Liver (tissue), 9 donors: ENCODE results near the gene RHBDF2. TPM values are rescaled to one million over a fixed set of nuclear protein-coding genes. Genes with fewer than 3 reads are reported as not detected.
A peak's percentile ranks its signal among the peaks of the same experiment; 100 is the strongest.

Experiments used
- DNase-seq: peaks from one replicate; pipeline ENCODE4 v3.0.0-alpha.2; 2017; ENCODE audit warnings: low spot score
- H3K27ac ChIP-seq, 2 donors: one replicate each; pipeline ENCODE4 v1.7.0; 2013; ENCODE audit warnings: inconsistent platforms in 2 of 2, low read length in 2 of 2, control low read depth in 1 of 2, low read depth in 1 of 2, mild to moderate bottlenecking in 1 of 2
- H3K27me3 ChIP-seq, 4 donors: one replicate each; pipeline versions ENCODE4 v1.6.1 to v1.7.0; 2013; ENCODE audit warnings: low read length in 3 of 4, inconsistent platforms in 1 of 4, mild to moderate bottlenecking in 1 of 4, moderate library complexity in 1 of 4; ENCODE audit not compliant: control insufficient read depth in 4 of 4, insufficient read depth in 4 of 4
- H3K36me3 ChIP-seq, 4 donors: one replicate each; pipeline versions ENCODE4 v1.6.1 to v1.7.0; 2013; ENCODE audit warnings: low read length in 3 of 4, mild to moderate bottlenecking in 3 of 4, low read depth in 1 of 4, moderate library complexity in 1 of 4; ENCODE audit not compliant: control insufficient read depth in 4 of 4, insufficient read depth in 3 of 4
- H3K4me1 ChIP-seq, 4 donors: one replicate each; pipeline versions ENCODE4 v1.6.1 to v1.7.0; 2013; ENCODE audit warnings: low read length in 3 of 4, mild to moderate bottlenecking in 3 of 4, moderate library complexity in 1 of 4; ENCODE audit not compliant: control insufficient read depth in 4 of 4, insufficient read depth in 4 of 4
- H3K4me3 ChIP-seq, 3 donors: one replicate each; pipeline versions ENCODE4 v1.6.1 to v1.7.0; 2013; ENCODE audit warnings: low read length in 3 of 3, control low read depth in 1 of 3, low read depth in 1 of 3, mild to moderate bottlenecking in 1 of 3
- H3K9ac ChIP-seq, 2 donors: one replicate each; pipeline ENCODE4 v1.7.0; 2013; ENCODE audit warnings: low read length in 2 of 2, mild to moderate bottlenecking in 2 of 2, moderate library complexity in 2 of 2, control low read depth in 1 of 2, low read depth in 1 of 2
- H3K9me3 ChIP-seq, 4 donors: one replicate each; pipeline versions ENCODE4 v1.6.1 to v1.7.0; 2013; ENCODE audit warnings: low read length in 3 of 4; ENCODE audit not compliant: control insufficient read depth in 4 of 4
- EGR1 ChIP-seq, 2 donors: IDR thresholded peaks; 2 replicates each; pipeline ENCODE4 v1.6.1; 2016 to 2018; ENCODE audit warnings: antibody characterized with exemption in 2 of 2, low read depth in 2 of 2
- FOXA1 ChIP-seq: IDR thresholded peaks from 2 replicates; pipeline ENCODE4 v1.6.1; 2016; ENCODE audit warnings: antibody characterized with exemption
- FOXA2 ChIP-seq: IDR thresholded peaks from 2 replicates; pipeline ENCODE4 v1.6.1; 2016; ENCODE audit warnings: antibody characterized with exemption
- HNF4G ChIP-seq: IDR thresholded peaks from 2 replicates; pipeline ENCODE4 v1.6.1; 2016; ENCODE audit warnings: antibody characterized with exemption
- NR2F2 ChIP-seq: IDR thresholded peaks from 2 replicates; pipeline ENCODE4 v1.6.1; 2016; ENCODE audit warnings: antibody characterized with exemption
- RAD21 ChIP-seq, 2 donors: IDR thresholded peaks; 2 replicates each; pipeline ENCODE4 v1.6.1; 2016; ENCODE audit warnings: antibody characterized with exemption in 2 of 2, mild to moderate bottlenecking in 2 of 2
- RXRA ChIP-seq, 2 donors: IDR thresholded peaks; 2 replicates each; pipeline ENCODE4 v1.6.1; 2017 to 2018; ENCODE audit warnings: antibody characterized with exemption in 2 of 2, mild to moderate bottlenecking in 1 of 2
- YY1 ChIP-seq: IDR thresholded peaks from 2 replicates; pipeline ENCODE4 v1.6.1; 2016; ENCODE audit warnings: antibody characterized with exemption, mild to moderate bottlenecking
- WGBS: extraction: QIAGEN DNeasy Blood & Tissue Kit; methylation state at CpG from one replicate; pipeline ENCODE4 v1.1.7; 2013; 5-methylcytosine and 5-hydroxymethylcytosine counted together
- polyA plus RNA-seq, 2 donors: library from polyadenylated mRNA; stranded (reverse) in 1 of 2; unstranded in 1 of 2; fragments of 200-250 nt in 1 of 2; fragments of >200 nt in 1 of 2; fragmentation: Nextera tagmentation in 1 of 2; extraction: Ambion mirVana in 1 of 2; gene quantifications; one replicate each; pipeline versions ENCODE4 v1.2.1 to v1.2.3, GENCODE V29; 2013 to 2015
- total RNA-seq, 2 donors: library from RNA; depleted of rRNA; stranded (reverse); fragments of >200 nt; gene quantifications; one replicate each; pipeline ENCODE4 v1.2.3, GENCODE V29; 2014
- TF ChIP-seq, protein P1 (sequence below): IDR thresholded peaks from 2 replicates; pipeline ENCODE4 v1.6.1; 2016; ENCODE audit warnings: antibody characterized with exemption, mild to moderate bottlenecking
- TF ChIP-seq, protein P2 (sequence below): fragments of 150-350 bp; IDR thresholded peaks from 2 replicates; pipeline ENCODE4 v1.5.1; 2017; ENCODE audit warnings: improper control_type of control experiment, low read depth, low read length; ENCODE audit not compliant: missing input control
- TF ChIP-seq, protein P3 (sequence below): IDR thresholded peaks from 2 replicates; pipeline ENCODE4 v1.6.1; 2016; ENCODE audit warnings: antibody characterized with exemption
- donor health status: healthy.
- donor health status: healthy.
- donor health status: healthy.
- donor health status: healthy.
- donor health status: healthy.

The RHBDF2 gene
- total and polyA plus RNA-seq, 4 donors, result 2.9 to 6.7 (median 4.6) TPM

GRCh38 chr17:76492123-76492988 lies 8.9 kb downstream of the RHBDF2 start:
- peak overlapping the region; percentile 65 to 78 for H3K27ac ChIP-seq

More at GRCh38 chr17:76492123-76492988, 8.9 kb downstream of the RHBDF2 start:
- no peaks in the 10 kb centered on the region for H3K9me3 ChIP-seq
- no peak overlapping the region for H3K9ac ChIP-seq
- no peaks in the 10 kb centered on the region for H3K27me3 ChIP-seq
- H3K36me3 ChIP-seq, result no peaks in the 10 kb centered on the region
- peaks cover under 1 to 13% (median 2%) of the 10 kb centered on the region in 4 donors for H3K4me1 ChIP-seq
- DNase-seq, result no peak
- TF ChIP-seq FOXA1 (no peak), HNF4G (no peak), EGR1 (IDR thresholded peaks at IDR 0.05; ENCODE audit: low read depth in 2 of 2) (no peak), NR2F2 (no peak), RAD21 (IDR thresholded peaks at IDR 0.05) (no peak), FOXA2 (no peak), YY1 (no peak), RXRA (IDR thresholded peaks at IDR 0.05) (no peak)
- TF ChIP-seq, protein P1, sequence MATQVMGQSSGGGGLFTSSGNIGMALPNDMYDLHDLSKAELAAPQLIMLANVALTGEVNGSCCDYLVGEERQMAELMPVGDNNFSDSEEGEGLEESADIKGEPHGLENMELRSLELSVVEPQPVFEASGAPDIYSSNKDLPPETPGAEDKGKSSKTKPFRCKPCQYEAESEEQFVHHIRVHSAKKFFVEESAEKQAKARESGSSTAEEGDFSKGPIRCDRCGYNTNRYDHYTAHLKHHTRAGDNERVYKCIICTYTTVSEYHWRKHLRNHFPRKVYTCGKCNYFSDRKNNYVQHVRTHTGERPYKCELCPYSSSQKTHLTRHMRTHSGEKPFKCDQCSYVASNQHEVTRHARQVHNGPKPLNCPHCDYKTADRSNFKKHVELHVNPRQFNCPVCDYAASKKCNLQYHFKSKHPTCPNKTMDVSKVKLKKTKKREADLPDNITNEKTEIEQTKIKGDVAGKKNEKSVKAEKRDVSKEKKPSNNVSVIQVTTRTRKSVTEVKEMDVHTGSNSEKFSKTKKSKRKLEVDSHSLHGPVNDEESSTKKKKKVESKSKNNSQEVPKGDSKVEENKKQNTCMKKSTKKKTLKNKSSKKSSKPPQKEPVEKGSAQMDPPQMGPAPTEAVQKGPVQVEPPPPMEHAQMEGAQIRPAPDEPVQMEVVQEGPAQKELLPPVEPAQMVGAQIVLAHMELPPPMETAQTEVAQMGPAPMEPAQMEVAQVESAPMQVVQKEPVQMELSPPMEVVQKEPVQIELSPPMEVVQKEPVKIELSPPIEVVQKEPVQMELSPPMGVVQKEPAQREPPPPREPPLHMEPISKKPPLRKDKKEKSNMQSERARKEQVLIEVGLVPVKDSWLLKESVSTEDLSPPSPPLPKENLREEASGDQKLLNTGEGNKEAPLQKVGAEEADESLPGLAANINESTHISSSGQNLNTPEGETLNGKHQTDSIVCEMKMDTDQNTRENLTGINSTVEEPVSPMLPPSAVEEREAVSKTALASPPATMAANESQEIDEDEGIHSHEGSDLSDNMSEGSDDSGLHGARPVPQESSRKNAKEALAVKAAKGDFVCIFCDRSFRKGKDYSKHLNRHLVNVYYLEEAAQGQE, result no peak
- TF ChIP-seq, protein P2, sequence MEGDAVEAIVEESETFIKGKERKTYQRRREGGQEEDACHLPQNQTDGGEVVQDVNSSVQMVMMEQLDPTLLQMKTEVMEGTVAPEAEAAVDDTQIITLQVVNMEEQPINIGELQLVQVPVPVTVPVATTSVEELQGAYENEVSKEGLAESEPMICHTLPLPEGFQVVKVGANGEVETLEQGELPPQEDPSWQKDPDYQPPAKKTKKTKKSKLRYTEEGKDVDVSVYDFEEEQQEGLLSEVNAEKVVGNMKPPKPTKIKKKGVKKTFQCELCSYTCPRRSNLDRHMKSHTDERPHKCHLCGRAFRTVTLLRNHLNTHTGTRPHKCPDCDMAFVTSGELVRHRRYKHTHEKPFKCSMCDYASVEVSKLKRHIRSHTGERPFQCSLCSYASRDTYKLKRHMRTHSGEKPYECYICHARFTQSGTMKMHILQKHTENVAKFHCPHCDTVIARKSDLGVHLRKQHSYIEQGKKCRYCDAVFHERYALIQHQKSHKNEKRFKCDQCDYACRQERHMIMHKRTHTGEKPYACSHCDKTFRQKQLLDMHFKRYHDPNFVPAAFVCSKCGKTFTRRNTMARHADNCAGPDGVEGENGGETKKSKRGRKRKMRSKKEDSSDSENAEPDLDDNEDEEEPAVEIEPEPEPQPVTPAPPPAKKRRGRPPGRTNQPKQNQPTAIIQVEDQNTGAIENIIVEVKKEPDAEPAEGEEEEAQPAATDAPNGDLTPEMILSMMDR, result no peak
- TF ChIP-seq, protein P3, sequence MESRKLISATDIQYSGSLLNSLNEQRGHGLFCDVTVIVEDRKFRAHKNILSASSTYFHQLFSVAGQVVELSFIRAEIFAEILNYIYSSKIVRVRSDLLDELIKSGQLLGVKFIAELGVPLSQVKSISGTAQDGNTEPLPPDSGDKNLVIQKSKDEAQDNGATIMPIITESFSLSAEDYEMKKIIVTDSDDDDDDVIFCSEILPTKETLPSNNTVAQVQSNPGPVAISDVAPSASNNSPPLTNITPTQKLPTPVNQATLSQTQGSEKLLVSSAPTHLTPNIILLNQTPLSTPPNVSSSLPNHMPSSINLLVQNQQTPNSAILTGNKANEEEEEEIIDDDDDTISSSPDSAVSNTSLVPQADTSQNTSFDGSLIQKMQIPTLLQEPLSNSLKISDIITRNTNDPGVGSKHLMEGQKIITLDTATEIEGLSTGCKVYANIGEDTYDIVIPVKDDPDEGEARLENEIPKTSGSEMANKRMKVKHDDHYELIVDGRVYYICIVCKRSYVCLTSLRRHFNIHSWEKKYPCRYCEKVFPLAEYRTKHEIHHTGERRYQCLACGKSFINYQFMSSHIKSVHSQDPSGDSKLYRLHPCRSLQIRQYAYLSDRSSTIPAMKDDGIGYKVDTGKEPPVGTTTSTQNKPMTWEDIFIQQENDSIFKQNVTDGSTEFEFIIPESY, result no peak
- 65% methylated on average over 11 of the region's 11 CpGs for WGBS
- no peak overlapping the region for H3K4me3 ChIP-seq
